H1 (cell line): ENCODE results near the gene PKD1L1. TPM values are rescaled to one million over a fixed set of nuclear protein-coding genes. Genes with fewer than 3 reads are reported as not detected.

Experiments used
- GTF2F1 ChIP-seq: IDR thresholded peaks from 2 replicates; pipeline ENCODE4 v1.6.1; 2012; ENCODE audit warnings: low read depth, low read length, improper control_type of control experiment, borderline replicate concordance
- KDM4A ChIP-seq: IDR thresholded peaks from one replicate; pipeline ENCODE4 v1.7.1; 2012; ENCODE audit warnings: low read depth, mild to moderate bottlenecking, moderate library complexity, low read length, inconsistent platforms; ENCODE audit not compliant: severe bottlenecking
- SP2 ChIP-seq: IDR thresholded peaks from 2 replicates; pipeline ENCODE4 v1.6.1; 2012; ENCODE audit warnings: mild to moderate bottlenecking, low read length, inconsistent platforms
- TAF7 ChIP-seq: optimal IDR thresholded peaks from 2 replicates; pipeline ENCODE3; 2011; ENCODE audit warnings: low read depth, mild to moderate bottlenecking, inconsistent platforms, low read length, moderate library complexity, borderline replicate concordance
- polyA plus RNA-seq, 7 experiments: library from polyadenylated mRNA; depleted of rRNA in 3 of 7; stranded (reverse) in 5 of 7; unstranded in 2 of 7; fragments of >200 nt in 5 of 7; fragments of 200-250 nt in 2 of 7; gene quantifications; 1 replicate in 5 of 7; 2 replicates in 1 of 7; 4 replicates in 1 of 7; pipeline versions ENCODE4 v1.2.1 to v1.2.3, GENCODE V29; 2011 to 2013; ENCODE audit warnings: missing spikeins in 2 of 7, mixed read lengths in 2 of 7
- total RNA-seq: library from RNA; stranded (reverse); fragmentation: NEBNext Ultra II Directional; extraction: Animal tissue kit (Norgen Biotek cat#: 25700); gene quantifications from 2 replicates; pipeline ENCODE4 v1.2.1, GENCODE V29; 2021
- TF ChIP-seq, protein P1 (sequence below): fragments of 300-600 bp; sonication (generic); IDR thresholded peaks from 2 replicates; pipeline ENCODE4 v1.7.1; 2012; ENCODE audit warnings: low read length, moderate library complexity, mild to moderate bottlenecking, inconsistent platforms; ENCODE audit not compliant: insufficient replicate concordance

The PKD1L1 gene
- total and polyA plus RNA-seq, 2 of the 8 experiments (the other 6 are each of a cell fraction or from before 2014, with no cell fraction given) = 0.22 to 0.35 TPM

DNA sequence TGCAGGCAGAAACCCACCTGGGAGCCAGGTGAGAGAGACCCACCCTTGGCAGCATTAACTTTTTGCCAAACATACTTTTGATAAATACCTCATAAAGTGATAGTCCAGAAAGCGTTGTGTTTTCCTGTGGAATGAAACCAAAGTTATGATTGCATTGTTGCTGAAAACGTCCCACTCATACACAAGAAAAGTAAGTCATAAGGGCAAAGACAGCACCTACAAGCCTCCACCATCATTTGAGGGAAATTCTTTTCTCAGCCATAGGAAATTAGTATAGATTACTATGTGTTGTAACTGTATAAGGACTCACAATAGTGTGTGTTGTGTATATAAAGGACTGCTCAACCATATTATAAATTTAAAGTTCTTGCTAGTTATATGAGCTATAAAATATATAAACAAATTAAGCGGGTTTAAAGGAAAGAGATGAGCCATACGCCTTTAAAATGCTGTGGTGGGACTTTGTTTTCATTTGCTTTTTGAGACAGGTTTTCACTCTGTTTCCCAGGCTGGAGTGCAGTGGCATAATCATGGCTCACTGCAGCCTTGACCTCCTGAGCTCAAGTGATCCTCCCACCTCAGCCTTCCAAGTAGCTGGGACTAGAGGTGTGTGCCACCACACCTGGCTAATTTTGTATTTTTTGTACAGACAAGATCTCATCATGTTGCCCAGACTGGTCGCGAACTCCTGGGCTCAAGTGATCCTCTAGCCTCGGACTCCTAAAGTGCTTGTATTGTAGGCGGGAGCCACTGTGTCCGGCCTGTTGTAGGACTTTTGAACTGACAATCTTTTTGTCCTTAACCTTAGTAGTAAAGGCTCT, 160.8 kb downstream of the PKD1L1 start (continued):
- TF ChIP-seq TAF7 (no peak), KDM4A (no peak), SP2 (no peak), GTF2F1 (no peak)
- TF ChIP-seq, protein P1, sequence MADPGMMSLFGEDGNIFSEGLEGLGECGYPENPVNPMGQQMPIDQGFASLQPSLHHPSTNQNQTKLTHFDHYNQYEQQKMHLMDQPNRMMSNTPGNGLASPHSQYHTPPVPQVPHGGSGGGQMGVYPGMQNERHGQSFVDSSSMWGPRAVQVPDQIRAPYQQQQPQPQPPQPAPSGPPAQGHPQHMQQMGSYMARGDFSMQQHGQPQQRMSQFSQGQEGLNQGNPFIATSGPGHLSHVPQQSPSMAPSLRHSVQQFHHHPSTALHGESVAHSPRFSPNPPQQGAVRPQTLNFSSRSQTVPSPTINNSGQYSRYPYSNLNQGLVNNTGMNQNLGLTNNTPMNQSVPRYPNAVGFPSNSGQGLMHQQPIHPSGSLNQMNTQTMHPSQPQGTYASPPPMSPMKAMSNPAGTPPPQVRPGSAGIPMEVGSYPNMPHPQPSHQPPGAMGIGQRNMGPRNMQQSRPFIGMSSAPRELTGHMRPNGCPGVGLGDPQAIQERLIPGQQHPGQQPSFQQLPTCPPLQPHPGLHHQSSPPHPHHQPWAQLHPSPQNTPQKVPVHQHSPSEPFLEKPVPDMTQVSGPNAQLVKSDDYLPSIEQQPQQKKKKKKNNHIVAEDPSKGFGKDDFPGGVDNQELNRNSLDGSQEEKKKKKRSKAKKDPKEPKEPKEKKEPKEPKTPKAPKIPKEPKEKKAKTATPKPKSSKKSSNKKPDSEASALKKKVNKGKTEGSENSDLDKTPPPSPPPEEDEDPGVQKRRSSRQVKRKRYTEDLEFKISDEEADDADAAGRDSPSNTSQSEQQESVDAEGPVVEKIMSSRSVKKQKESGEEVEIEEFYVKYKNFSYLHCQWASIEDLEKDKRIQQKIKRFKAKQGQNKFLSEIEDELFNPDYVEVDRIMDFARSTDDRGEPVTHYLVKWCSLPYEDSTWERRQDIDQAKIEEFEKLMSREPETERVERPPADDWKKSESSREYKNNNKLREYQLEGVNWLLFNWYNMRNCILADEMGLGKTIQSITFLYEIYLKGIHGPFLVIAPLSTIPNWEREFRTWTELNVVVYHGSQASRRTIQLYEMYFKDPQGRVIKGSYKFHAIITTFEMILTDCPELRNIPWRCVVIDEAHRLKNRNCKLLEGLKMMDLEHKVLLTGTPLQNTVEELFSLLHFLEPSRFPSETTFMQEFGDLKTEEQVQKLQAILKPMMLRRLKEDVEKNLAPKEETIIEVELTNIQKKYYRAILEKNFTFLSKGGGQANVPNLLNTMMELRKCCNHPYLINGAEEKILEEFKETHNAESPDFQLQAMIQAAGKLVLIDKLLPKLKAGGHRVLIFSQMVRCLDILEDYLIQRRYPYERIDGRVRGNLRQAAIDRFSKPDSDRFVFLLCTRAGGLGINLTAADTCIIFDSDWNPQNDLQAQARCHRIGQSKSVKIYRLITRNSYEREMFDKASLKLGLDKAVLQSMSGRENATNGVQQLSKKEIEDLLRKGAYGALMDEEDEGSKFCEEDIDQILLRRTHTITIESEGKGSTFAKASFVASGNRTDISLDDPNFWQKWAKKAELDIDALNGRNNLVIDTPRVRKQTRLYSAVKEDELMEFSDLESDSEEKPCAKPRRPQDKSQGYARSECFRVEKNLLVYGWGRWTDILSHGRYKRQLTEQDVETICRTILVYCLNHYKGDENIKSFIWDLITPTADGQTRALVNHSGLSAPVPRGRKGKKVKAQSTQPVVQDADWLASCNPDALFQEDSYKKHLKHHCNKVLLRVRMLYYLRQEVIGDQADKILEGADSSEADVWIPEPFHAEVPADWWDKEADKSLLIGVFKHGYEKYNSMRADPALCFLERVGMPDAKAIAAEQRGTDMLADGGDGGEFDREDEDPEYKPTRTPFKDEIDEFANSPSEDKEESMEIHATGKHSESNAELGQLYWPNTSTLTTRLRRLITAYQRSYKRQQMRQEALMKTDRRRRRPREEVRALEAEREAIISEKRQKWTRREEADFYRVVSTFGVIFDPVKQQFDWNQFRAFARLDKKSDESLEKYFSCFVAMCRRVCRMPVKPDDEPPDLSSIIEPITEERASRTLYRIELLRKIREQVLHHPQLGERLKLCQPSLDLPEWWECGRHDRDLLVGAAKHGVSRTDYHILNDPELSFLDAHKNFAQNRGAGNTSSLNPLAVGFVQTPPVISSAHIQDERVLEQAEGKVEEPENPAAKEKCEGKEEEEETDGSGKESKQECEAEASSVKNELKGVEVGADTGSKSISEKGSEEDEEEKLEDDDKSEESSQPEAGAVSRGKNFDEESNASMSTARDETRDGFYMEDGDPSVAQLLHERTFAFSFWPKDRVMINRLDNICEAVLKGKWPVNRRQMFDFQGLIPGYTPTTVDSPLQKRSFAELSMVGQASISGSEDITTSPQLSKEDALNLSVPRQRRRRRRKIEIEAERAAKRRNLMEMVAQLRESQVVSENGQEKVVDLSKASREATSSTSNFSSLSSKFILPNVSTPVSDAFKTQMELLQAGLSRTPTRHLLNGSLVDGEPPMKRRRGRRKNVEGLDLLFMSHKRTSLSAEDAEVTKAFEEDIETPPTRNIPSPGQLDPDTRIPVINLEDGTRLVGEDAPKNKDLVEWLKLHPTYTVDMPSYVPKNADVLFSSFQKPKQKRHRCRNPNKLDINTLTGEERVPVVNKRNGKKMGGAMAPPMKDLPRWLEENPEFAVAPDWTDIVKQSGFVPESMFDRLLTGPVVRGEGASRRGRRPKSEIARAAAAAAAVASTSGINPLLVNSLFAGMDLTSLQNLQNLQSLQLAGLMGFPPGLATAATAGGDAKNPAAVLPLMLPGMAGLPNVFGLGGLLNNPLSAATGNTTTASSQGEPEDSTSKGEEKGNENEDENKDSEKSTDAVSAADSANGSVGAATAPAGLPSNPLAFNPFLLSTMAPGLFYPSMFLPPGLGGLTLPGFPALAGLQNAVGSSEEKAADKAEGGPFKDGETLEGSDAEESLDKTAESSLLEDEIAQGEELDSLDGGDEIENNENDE = no peak
